Activated CD4-positive, alpha-beta T cell treated with anti-CD3 and anti-CD28 coated beads for 1 hour (primary cell): ENCODE measurements around the gene RIMS3.
"Not testable (repeated sequence)": the region's sequence is repeated elsewhere in the genome, so short reads cannot be mapped to it uniquely, and the experiment has no call there.

Experiments used
- DNase-seq: peaks from one replicate; pipeline ENCODE4 v3.0.0-alpha.2; 2020

Gene RIMS3

DNA sequence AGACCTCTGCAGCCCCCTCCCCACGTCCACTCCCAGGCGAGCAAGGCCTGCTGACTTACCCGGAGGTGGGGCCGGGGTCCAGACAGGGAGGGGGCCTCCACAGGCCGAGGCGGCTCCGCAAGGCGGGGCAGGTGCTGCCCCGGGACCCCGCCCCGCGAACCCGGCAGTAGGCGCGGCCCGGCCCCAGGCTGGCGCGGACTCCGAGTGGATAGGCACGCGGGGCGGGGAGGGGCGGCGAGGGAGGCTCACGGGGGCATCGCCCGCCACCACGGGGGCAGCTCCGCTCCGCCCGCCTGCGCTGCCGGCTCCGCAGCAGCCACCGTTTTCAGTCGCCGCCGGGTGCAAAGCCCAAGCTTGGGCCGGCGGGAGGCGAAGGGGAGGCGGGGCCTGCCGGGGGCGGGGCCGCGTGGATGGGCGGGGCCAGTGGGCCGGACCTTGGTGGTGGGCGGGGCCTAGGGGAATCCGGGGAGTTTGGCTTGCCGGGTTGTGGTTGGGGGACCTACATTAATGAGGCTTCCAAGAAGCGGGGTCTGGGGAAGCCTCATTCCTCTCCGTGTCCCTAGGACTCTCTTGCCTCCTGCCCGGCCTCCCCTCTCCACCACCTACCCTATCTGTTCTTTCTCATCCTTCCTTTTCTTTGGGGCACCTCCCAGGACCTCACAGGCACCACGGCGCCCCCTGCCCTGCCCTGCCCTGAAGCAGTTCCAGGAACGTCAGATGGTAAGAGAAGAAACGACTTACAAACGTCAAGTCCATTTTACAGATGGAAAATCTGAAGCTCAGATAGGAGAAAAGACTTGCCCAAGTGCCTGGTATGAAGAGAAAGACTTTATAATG, at the start of gene RIMS3:
RIMS3 (minus strand) TSS at position 348 of the 837 bp plus-strand sequence. CDS start 23,757 bp downstream, outside the sequence.
- peak; percentile 74 for DNase-seq

DNA sequence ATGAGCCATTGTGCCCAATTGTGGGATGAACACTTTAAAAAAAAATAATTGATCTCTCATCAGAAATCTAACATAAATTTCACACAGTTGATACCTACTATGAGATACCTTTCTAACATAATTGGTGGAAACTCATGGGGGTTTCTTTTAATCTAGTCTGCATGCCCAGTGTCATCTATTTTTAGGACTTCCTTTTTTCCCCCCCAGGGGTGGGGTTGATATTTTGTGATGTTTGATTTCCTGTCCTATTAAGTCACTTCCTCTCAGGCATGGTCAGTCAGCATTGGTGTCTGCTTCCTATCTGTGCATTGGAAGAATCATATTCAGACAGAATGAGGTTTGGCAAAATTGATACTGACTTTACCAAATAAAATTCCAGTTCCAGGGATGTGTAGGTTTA, 47.5 kb upstream of the RIMS3 start:
- DNase-seq: no peak

DNA sequence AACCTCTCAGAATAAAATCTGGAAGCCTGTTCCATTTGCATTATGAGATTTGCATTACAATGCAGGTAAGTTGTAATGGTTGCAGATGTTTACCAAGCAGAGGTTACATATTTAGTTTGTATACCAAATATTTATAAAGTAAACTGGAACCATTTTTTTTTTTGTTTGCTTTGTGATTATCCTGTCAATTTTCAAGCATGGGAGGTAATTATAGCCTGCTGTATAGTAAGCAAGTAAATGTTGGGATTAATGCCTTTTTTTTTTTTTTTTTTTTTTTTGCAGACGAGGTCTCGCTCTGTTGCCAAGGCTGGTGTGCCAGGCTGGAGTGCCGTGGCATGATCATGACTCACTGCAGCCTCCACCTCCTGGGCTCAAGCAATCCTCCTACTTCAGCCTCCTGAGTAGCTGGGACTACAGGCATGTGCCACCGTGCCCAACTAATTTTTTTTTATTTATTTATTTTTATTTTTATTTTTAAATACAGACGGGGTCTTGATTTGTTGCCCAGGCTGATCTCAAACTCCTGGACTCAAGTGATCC, 47.0 kb upstream of the RIMS3 start:
- DNase-seq: no peak

DNA sequence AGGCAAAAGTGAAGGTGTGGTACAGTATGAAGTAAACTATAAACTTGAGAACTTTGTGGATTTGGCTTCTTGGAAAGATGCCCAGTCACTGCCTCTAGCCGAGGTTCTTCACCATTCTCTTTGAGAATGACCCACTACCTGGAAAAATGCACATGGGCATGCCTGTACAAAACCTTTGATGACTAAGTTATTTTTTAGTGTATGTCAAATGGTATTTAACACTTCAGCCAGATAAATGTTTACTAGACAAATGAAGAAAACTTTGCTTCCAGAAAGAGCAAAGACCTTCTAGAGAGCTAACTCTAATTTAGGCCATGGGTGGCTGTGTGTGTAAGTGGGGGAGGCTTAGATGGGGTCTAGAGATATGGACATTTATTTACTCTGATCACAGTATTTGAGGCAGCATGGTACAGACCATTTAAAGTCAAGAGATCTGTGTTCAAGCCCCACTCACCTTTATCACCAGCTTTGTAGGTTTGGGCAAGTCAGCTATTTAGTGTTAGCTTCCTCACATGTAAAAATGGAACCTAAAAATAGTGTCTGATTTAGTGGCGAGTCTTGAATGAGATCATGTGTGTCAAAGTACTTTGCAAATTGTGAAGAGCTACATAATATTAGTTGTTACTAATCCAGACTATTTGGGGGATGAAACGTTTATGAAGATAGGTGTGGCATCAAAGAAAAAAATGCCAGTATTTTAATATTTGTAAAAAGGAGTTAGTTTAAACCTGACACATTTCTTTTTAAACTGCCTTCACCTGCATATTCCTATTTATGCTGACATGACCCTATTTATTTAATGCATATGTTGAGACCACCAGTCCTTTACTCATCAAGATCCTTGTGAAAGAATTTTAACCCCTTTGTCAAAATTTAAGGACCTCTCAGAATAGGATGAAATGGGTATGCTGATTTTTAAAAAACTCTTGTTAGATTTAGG, 46.3 kb upstream of the RIMS3 start:
- DNase-seq: no peak

DNA sequence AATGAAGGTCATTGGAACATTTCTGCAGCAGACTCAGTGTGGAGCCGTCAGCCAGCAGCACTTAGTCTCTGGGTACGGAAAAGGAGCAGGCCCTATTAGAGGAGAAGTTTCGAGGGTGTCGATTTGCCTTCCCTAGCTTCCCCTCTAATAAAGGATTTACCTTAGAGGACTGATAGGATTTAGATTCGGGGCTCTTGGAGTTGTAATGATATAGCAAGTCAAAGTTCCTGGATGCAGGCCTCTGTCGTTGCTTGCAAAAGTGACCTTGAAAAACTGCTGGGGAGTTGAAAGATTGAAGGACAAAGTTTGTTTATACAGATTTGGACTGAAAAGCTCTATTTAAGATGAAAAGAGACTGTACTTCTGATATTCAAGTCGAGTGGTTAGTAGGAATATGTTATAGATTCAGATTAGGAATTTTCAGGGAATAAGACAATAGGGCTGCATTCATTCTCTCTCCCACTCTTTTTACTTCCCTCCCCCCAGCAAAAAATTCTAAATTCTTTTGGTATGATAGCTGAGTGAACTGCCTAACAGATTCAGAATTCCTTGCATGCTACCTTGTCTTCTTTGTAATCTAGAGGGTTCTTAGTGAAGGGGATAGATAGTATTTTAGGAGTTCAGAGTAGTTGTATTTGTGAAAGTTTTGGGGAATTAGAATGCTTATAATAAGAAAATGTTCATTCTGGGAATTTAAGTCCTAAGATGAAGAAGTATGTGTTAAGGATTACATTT, 45.3 kb upstream of the RIMS3 start:
- DNase-seq: no peak

DNA sequence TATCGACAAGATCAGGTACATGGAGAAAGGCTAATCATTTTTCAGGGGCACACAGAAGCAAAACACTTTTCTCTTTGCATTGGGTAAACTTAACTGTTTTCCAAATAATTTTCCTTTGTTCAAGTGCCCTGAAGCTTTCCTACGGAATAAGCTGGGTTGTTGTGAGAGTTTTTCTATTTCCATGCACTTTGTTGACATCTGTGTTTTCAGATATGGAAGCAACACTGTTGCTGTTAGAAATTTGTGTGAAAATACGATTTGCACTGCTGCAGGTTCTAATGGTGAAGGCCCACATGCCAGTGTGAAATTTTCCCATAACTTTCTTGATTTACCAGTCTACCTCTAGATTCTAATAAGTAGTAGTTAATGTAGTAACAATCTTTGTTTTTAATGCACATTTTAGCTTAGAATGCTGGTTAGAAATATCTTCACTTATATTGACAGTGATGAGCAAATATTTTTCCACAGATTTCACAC, 44.4 kb upstream of the RIMS3 start:
- no peak for DNase-seq

DNA sequence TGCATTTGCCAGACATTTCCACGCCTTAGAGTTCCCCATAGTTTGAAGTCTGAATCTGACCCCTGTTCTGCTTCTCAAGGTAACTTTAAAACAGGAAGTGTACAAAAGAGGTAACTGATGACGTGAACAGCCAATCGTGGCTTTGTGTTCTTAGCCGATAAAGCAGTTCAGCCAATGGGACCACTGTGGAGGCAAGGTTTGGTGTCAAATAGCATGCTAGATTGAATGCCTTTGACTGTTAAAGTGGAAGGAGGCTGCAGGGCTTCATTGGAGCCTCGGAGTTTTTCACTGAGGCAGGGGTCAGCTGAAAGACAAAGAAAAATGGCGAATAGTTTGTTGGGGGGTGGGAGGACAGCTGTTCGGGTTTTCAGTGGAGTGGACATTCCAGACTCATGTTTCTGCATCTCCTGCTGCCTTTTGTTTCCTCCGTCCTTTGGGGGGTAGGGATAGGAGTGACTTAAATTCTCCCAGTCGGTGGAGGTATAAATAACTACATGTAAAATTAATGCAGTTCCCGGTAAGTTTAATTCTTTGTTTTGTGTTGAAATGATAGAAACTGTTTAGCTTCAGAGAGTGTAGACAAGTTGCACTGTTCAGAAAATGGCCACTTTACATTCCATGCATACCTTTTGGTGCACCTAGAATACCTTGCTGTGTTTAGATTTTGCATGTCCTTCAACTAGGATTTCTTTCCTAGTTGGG, 43.8 kb upstream of the RIMS3 start:
- DNase-seq: peak; percentile 52

DNA sequence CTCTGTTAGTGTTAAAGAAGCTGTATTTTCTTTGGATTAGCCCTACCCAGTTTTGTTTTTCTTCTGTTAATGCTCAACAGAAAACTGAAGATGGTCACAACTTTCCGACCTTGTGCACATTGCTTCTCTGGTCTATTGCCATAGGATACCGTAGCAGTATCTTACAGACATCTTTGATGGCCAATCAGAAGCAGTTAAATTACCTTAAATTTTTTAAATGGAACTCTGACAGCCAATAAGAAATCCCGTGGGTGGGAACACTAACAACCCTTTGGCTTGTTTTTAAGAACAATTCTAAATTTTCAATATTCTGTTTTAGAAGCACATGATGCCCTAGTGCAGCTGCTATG, 43.2 kb upstream of the RIMS3 start:
- DNase-seq: no peak

DNA sequence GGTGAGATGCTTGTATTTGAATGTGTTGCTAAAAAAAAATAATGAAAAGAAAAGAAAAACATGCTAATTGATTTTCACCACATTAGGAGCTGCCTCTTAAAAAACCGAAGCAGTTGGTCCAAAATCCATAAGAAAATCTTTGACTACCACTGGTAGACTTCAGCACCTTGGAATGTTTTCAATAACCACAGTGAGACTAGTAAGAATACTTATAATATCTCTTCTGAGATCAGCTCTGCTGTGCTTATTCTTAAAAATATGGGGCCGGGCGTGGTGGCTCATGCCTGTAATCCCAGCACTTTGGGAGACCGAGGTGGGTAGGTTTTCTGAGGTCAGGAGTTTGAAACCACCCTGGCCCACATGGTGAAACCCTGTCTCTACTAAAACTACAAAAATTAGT, 41.1 kb upstream of the RIMS3 start:
- DNase-seq: no peak

DNA sequence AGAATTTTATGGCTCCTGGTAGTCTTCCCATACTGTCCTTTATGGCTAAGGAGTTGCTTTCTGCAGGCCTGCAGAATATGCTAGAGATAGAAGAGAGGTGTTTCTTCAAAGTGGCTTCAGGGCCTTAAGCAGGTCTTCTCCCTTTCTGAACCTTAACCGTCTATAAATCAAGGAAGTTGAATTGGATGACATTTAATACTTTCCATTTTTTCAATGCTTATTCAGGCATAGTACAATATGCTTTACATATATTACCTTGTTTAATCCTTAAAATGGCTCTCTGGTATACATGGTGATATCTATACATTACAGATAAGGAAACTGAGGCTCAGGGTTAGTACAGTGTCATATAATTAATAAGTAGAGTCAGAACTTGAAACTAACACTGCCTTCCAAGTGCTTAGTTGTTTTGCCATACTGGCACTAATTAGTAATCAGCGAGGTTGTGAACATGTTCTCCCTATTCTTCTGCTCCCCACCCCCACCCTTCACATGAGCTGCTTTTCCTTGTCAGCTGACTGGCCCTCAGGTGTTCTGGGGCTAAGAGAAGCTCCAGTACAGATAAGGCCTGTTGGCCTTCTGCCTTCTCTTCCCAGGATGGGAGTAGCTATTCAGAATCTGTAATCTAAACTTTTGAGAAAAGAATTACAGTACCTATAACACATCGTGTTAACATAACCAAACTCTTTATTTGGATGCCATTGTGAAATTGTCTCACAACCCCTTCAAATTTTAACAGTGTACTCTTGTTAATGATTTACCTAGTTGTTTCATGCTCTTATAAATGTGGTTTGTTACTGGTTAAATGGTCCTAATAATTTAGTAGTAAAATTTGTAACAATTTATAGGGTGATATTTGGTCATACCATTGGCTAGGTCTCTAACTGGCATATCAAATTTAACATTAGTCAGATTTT, 39.6 kb upstream of the RIMS3 start:
- no peak for DNase-seq

DNA sequence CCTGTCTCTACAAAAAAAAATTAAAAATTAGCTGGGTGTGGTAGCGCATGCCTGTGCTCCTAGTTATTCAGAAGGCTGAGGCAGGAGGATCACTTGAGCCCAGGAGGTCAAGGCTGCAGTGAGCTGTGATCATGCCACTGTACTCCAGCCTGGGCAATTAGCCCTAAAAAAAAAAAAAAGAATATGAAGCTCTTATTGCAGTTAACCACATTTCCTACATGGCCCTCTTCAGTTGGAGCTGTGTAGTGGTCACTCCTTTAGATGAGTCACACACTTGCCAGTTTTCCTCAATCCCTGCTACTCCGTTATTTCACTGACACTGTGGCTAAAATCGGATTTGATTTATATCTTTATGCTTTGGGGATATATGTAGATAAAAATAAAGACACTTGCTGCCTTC, 37.8 kb upstream of the RIMS3 start:
- no peak for DNase-seq

DNA sequence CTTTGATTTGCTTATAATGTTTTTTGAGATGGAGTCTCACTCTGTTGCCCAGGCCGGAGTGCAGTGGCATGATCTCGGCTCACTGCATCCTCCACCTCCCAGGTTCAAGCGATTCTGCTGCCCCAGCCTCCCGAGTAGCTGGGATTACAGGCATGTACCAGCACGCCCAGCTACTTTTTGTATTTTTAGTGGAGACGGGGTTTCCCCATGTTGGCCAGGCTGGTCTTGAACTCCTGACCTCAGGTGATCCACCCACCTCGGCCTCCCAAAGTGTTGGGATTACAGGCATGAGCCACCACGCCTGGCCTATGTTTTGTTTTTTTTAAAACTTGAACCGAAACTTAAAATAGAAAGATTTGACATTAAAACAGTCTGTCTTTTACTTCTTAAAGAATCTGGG, 37.3 kb upstream of the RIMS3 start:
- DNase-seq: not testable (repeated sequence)

DNA sequence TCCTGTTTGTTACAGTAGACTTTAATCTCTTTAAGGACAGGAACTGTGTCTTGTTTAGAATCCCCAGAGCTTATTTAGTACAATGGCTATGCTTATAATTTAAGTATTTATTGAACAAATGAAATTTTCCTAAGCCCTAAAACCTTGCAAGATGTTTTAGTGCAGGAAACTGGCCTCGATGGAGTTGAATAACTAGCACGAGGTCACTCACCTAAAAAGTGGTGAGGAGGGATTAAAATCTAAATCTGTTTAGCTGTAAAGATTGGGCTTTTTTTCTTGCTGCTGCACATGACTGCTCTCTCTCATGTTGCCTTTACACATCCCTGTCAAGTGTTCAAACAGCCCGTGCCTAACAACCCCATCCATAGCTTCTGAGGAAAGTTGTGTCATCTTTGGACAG, 36.2 kb upstream of the RIMS3 start:
- DNase-seq: no peak

DNA sequence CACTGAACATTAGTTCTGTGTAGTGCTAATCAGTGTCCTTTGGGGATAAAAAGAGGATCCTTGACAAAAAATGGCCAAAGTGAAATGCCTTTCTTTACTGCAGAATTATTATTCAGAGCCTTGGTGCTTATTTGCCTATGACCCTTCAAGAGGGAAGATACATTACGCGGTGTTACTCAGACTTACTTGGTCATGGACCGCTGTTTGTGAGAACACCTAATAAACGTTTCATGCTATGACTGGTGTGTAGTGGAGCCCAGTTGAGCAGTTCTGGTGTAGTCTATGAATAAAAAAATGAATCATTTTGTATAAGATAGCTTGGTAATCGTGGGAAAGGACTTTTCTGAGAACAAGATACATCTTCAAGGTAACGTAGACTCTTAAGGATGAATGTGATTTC, 34.3 kb upstream of the RIMS3 start:
- no peak for DNase-seq

DNA sequence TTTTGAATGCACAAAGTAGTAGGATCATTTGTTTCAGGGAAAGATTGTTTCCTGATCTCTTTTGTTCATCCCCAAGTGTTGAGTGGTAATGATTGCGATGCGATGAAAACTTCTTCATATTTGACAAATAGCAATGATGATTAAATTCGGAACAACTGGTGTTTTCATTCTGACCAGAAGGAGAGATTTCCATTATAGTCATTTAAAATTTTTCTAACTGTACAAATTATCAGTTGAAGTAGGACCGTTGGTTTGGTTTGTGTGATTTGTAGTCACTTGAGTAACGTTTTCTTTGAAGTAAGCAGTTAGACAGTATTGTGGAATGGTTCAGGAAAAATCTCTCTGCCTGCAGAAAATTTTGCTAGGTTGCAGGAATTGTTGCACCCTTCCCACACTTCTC, 32.0 kb upstream of the RIMS3 start:
- no peak for DNase-seq

DNA sequence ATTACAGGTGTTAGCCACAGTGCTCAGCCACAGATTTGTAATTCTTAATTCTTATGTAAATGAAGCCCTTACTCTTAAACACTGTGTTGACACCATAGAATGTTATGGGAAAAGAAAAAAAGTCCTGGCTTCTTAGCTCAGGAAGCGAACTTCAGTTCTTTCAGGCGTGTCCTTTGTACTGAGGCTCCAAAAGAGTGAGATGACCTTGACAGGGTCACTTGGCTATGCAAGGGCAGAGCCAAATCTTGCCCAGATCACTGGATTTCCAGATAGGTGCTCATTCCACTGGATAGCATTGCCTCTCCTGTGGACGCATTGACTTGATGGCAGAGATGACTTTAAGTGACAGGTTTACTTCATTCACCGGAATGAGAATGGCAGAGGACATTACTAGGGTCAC, 30.8 kb upstream of the RIMS3 start:
- no peak for DNase-seq

DNA sequence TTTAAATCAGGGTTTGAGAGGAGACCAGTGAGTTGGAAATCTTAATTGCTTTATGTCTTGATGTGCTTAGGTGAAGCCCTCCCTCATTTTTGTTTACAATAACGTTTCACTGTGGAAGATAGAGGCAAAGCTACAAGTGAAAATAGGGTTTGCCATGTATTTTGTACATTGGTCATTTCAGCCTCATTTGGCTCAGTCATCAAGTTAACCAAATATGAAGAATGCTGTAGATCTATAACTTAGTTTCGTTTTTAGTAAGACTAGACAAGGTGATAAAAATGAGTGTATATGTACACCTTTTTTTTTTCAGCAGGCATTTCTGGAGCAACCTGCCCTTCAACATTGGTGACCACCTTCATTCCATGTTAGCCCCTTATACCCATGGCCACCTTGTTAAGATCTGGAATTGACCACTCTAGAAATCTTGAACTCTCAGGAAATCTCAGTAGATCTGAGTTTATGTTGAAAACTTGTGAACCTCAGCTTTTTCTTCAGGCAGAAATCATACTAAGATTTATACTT, 28.9 kb upstream of the RIMS3 start:
- no peak for DNase-seq

DNA sequence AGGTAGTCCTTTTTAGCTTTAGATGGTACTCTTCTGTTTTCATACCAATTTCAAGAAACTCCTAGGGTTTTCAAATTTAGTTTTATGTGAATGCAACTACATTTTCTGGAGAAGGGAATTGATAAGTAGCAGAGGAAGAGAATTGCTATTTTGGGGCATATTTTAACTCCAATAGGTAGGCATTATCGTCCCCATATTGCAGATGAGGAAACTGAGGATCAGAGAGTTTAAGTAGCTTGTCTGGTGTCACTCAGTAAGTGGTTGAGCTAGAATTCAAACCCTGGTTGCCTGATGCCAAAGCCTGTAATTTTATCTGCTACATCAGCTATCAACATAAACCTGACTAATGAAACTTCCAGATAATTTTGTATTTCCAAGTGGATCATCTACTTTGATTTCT, 27.9 kb upstream of the RIMS3 start:
- no peak for DNase-seq

DNA sequence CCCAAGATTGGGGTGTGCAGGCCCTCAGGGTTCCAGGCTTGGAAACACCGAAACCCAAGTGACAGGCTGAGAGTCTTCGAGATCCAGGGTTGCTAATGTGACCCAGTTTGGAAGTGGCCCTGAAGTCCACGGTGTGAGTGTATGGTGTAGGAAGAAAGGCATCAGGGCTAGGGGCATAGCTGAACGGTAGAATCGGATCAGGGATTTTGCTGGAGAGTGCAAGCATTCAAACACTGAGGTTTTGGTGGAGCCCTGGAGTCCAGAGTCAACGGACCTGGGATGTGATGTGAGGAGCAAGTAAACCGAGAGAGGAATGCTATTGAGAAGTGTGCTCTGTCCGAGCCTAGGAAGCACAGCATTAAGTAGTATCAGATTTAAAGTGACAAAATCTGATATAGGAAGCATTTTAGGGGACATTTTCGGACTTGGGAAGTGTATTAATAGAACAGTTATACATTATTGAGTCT, 27.0 kb upstream of the RIMS3 start:
- no peak for DNase-seq

DNA sequence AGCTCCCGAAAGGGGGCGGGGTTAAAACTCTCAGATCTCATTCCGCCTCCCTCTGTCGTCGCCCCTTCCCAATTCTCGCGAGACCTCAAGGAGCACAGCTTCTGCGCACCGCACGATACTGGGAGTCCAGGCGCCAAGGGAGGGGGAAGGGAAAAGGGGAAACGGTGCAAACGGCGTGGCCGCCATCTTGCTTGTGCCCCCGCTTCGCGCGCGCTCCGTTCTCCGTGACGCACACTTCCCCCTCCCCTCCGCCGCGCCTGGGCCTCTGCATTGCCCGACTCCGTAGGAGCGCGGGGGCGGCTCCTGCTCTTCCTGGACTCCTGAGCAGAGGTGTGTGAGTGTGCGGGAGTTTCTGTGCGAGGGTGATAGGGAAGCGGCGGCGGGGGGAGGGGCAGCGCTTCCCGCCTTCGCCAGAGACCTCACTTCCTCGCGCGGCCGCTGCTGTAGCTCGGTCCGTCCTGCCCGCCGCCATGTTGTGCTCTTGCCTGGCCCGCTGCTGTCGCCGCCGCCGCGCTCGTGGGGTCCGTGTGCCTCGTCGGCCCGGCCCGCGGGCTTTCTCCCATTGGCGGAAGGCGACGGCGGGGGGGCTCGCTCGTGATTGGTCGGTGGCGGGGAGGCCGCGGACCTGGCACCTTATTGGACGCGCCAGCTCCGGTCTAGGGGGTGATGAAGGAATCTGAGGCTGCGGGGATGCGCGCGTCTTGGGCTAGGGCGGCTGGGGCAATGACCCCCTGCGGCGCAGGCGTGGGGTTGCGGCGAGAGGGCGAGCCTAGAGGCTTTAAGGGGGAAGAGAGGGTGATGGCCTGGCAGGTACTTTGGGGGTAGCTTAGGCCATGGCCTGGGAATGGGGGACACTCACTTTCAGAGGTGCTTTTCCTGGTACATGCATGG, 26.3 kb upstream of the RIMS3 start, which contains the start of gene NFYC:
NFYC (plus strand) TSS at position 167 of the 891 bp plus-strand sequence. CDS start 47,140 bp downstream, outside the sequence.
- DNase-seq: peak; percentile 90
